MM.1S (cell line): ENCODE results near the gene NRN1.

Experiments
- CTCF ChIP-seq: fragments of 300-600 bp; sonication (generic); IDR thresholded peaks from 2 replicates; pipeline ENCODE4 v1.5.1; 2016; ENCODE audit warnings: antibody characterized with exemption, low read length, mixed read lengths
- EZH2 ChIP-seq: fragments of 300-600 bp; sonication (generic); optimal IDR thresholded peaks from 2 replicates; pipeline ENCODE3; 2017; ENCODE audit warnings: low read depth, mild to moderate bottlenecking, antibody characterized with exemption, low read length, mixed read lengths
- EZH2phosphoT487 ChIP-seq: fragments of 300-600 bp; sonication (generic); IDR thresholded peaks from 2 replicates; pipeline ENCODE4 v1.6.1; 2018; ENCODE audit warnings: antibody characterized with exemption, low read length

- TF ChIP-seq CTCF (no peak), EZH2 (no peak), EZH2phosphoT487 (no peak)
Observed at GRCh38 chr6:6006428-6007365, at the start of gene NRN1.
